GM18499 (cell line): ENCODE results near the gene GNAS.
A peak's percentile ranks its signal among the peaks of the same experiment; 100 is the strongest.

Experiments used
- ATAC-seq: cut with Tn5 transposase; IDR thresholded peaks from one replicate; pipeline ENCODE4 v1.9.1; 2021; ENCODE audit warnings: moderate number of reproducible peaks; ENCODE audit not compliant: insufficient read depth, unreplicated experiment

The GNAS gene

DNA sequence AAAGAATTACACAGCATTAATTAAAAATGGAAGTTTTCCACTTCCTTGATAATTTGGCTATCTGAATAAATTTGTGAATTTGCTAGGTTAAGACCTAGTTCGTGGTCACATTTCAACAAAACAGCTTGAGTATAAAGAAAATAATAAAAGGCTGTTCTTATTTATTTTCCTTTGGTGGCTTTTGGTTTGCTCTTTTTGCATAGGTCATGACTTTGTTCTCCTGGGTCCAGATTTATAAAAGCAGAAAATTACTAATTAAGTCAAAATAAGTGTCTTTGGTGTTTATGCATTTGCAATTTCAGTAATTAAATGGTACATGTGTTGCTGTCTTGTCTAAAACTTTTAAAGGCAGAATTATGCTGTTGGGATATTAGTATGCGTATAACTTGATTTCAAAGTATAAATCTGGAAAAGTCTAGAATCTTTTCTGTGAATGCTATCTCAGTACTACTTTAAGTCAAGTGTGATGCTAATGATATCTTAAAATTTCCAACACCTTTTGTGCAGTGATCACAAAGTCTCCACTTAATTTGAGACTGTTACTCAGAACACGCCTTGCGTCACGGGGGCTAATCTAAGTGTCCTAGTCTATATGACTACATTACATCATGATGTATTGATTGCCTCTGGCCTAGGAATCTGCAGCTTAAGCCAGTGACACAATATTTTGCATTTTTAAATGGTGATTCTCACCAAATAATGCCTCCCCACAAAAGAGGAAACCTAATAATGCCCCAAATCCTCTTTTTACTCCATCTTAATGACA lies 41.0 kb downstream of the GNAS start:
- no peak for ATAC-seq

- ATAC-seq = no peak
Measured at GRCh38 chr20:58894652-58895447, 42.3 kb downstream of the GNAS start.

- ATAC-seq = no peak
Measured at GRCh38 chr20:58895448-58896180, 43.1 kb downstream of the GNAS start.

- no peak for ATAC-seq
Measured at GRCh38 chr20:58896820-58897219, 44.3 kb downstream of the GNAS start.

- ATAC-seq = no peak
Measured at GRCh38 chr20:58897488-58897887, 45.0 kb downstream of the GNAS start.

GRCh38 chr20:58898629-58899408 lies 46.3 kb downstream of the GNAS start:
- ATAC-seq = no peak

DNA sequence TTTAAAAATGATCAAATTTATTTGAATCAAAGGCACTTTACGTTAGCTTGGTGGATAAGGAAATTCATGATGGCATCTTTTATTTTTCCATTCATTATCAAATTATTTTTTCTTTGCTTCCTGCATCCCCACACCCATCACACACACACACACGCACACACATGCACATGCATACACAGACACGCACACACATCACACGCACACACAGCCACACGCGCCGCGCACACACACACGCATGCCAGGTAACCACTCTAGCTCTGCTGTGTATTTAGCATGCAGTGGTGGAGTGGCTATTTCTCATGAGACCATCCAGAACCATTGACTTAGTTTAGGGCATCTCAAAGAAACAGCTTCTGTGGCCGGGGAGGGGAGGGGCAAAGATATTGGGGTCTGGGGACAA lies 47.0 kb downstream of the GNAS start:
- no peak for ATAC-seq

DNA sequence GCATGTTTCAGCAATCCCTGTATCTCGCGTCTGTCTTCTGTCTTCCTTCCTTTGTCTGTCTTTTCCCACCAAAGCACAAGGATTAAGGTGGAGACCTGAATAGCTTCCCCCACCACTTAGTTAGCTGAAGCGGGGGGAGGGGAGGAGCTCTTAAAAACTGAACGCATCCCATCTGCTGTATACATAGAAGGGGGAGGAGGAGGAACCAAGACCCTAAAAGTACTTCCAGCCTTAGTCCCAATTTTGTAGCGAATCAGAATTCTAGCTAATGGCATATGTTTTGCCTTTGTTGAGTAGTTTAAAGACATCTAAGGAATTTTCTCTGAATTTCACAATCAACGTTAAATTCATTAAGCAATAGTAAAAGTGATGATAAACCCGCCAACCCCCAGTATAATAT lies 47.9 kb downstream of the GNAS start:
- no peak for ATAC-seq

- no peak for ATAC-seq
Measured at GRCh38 chr20:58901488-58902402, 49.2 kb downstream of the GNAS start.

DNA sequence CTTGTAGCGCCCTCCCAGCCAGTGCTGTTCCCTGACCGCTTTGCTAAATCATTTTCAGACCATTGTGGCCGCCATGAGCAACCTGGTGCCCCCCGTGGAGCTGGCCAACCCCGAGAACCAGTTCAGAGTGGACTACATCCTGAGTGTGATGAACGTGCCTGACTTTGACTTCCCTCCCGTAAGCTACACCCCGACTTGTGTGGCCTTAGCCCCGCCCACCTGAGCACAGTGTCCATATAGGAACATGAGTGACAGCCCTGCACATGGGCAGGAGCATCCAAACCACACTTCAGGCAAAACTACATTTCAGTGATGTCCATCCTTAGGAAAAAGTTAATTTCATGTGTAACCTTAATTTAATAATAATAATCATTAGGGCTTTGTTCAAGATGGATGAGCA lies 51.1 kb downstream of the GNAS start:
- no peak for ATAC-seq

- no peak for ATAC-seq
Measured at GRCh38 chr20:58905236-58905635, 52.7 kb downstream of the GNAS start.

- no peak for ATAC-seq
Measured at GRCh38 chr20:58906111-58906510, 53.6 kb downstream of the GNAS start.

DNA sequence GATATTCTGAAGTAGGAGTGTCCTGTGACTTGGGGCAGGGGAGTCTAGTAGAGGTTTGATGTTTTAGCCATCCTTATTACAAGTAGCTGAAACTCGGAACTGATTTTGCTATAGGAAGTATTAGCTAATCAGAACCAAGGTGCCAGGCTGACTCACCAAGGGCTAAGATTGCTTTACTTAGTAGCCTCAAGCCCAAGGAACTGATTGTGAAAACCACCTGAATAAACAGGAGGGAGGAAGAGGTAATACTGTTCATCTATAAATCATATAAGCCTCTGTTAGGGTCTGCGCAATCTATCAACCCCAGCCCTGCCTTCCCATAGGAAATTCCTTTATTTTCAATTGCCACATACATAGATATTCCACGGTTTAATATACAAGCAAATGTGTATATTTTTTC lies 54.4 kb downstream of the GNAS start:
- ATAC-seq = no peak

GRCh38 chr20:58907320-58908137 lies 55.0 kb downstream of the GNAS start:
- peak; percentile 74 for ATAC-seq

DNA sequence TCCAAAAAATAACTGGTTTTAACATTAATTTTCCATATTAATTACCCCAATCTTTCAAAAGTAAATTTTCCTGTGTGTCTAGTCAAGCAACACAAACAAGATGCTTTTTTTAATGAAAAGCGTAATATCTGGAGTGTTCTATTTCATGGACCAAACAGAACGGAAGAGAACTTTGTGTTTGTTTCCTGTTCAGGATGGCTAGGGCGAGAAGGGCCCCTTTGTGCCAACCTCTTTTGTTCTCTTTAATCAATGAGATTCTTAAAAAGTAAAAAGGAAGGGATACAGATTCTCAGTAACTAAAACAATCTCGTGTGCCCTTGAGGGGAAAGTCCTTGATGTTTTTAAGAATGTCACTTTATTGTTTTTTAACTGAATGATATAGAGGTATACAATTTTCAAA lies 55.7 kb downstream of the GNAS start:
- no peak for ATAC-seq

- ATAC-seq = no peak
Measured at GRCh38 chr20:58908941-58909340, 56.4 kb downstream of the GNAS start.

GRCh38 chr20:58909585-58909984 lies 57.1 kb downstream of the GNAS start:
- no peak for ATAC-seq

GRCh38 chr20:58910473-58910872 lies 58.0 kb downstream of the GNAS start:
- ATAC-seq = no peak
